GM12878 (cell line): ENCODE data around the gene NBEA. TPM values are rescaled to one million over a fixed set of nuclear protein-coding genes. Genes with fewer than 3 reads are reported as not detected.

Source experiments
- ATAC-seq: fragments of 200-7000 bp; cut with Tn5 transposase; 3 replicates; pipeline ENCODE4 v1.9.1; 2020; ENCODE audit warnings: mild to moderate bottlenecking, moderate library complexity
- BruUV-seq: library from RNA; stranded (reverse); fragments of 400-500 nt; replicated peaks from 2 replicates; lab custom pipeline; 2021; lab: Mats Ljungman, UMichigan
- CTCF ChIA-PET: fragments of 300-600 bp; sonication (Branson Sonifier 250); formaldehyde crosslinking; extraction: SDS; loops from one replicate; lab custom pipeline; 2021; ENCODE audit warnings: inconsistent platforms; lab: Yijun Ruan, JAX
- POLR2A ChIA-PET: fragments of 350-600 bp; formaldehyde crosslinking; extraction: SDS; loops from one replicate; lab custom pipeline; 2021; ENCODE audit warnings: inconsistent platforms; lab: Charles Lee
- RAD21 ChIA-PET: fragments of 300-600 bp; sonication (Branson Sonifier 250); formaldehyde crosslinking; loops from one replicate; lab custom pipeline; 2023; ENCODE audit warnings: antibody characterized with exemption; ENCODE audit not compliant: unreplicated experiment; lab: Charles Lee
- SMC1A ChIA-PET: fragments of 300-600 bp; sonication (Branson Sonifier 250); formaldehyde crosslinking; loops from one replicate; lab custom pipeline; 2023; ENCODE audit not compliant: unreplicated experiment, uncharacterized antibody; lab: Charles Lee
- DNase-seq: peaks from one replicate; pipeline ENCODE4 v3.0.0-alpha.2; 2011; ENCODE audit warnings: low read depth, low spot score
- FAIRE-seq: peaks from 3 replicates; lab custom pipeline; 2011; peaks lifted over from hg19 to GRCh38; lab: Jason Lieb, UNC
- H2AFZ ChIP-seq: 2 replicates; pipeline ENCODE4 v1.6.0; 2011; ENCODE audit warnings: low read depth, low read length, control low read depth; ENCODE audit not compliant: control insufficient read depth
- H3K27ac ChIP-seq: 2 replicates; pipeline ENCODE4 v1.5.1; 2011; ENCODE audit warnings: control low read depth; ENCODE audit not compliant: control insufficient read depth, insufficient read depth
- H3K27me3 ChIP-seq, 2 experiments: replicated peaks in 1 of 2; 2 replicates each; pipeline versions ENCODE4 v1.6.0 to v1.6.1; 2011; ENCODE audit warnings: low read length in 1 of 2; ENCODE audit not compliant: control insufficient read depth in 2 of 2, insufficient read depth in 2 of 2
- H3K36me3 ChIP-seq, 2 experiments: 2 replicates each; pipeline ENCODE4 v1.5.1; 2011; ENCODE audit warnings: low read length in 1 of 2; ENCODE audit not compliant: control insufficient read depth in 2 of 2, insufficient read depth in 2 of 2
- H3K4me1 ChIP-seq: 2 replicates; pipeline ENCODE4 v1.6.1; 2011; ENCODE audit warnings: mild to moderate bottlenecking, low read length, moderate library complexity, mixed read lengths; ENCODE audit not compliant: control insufficient read depth, insufficient read depth
- H3K4me2 ChIP-seq: 2 replicates; pipeline ENCODE4 v1.6.0; 2011; ENCODE audit warnings: control low read depth; ENCODE audit not compliant: control insufficient read depth, insufficient read depth
- H3K4me3 ChIP-seq: fragments of 200-600 bp; sonication (generic); 2 replicates; pipeline ENCODE4 v1.5.1; 2016
- H3K79me2 ChIP-seq: 2 replicates; pipeline ENCODE4 v1.6.0; 2011; ENCODE audit warnings: low read length; ENCODE audit not compliant: control insufficient read depth, insufficient read depth
- H3K9ac ChIP-seq: 2 replicates; pipeline ENCODE4 v1.8.0; 2011; ENCODE audit warnings: low read length, control low read depth, mixed read lengths; ENCODE audit not compliant: control insufficient read depth, insufficient read depth
- H3K9me3 ChIP-seq: replicated peaks from 3 replicates; pipeline ENCODE4 v1.5.1; 2011; ENCODE audit warnings: mild to moderate bottlenecking, low read length; ENCODE audit not compliant: control insufficient read depth, insufficient read depth
- H4K20me1 ChIP-seq: 2 replicates; pipeline ENCODE4 v1.6.0; 2011; ENCODE audit not compliant: control insufficient read depth, insufficient read depth
- NFYA ChIP-seq: IDR thresholded peaks from 2 replicates; pipeline ENCODE4 v1.6.1; 2011; ENCODE audit warnings: low read depth, mild to moderate bottlenecking, low read length, improper control_type of control experiment, borderline replicate concordance
- RBBP5 ChIP-seq: fragments of 200-600 bp; sonication (generic); conservative IDR thresholded peaks from 2 replicates; pipeline ENCODE4 v1.6.1; 2016
- YY1 ChIP-seq: IDR thresholded peaks from 2 replicates; pipeline ENCODE4 v1.6.1; 2011; ENCODE audit warnings: low read depth, mild to moderate bottlenecking, low read length
- ZNF24 ChIP-seq: fragments of 450-650 bp; IDR thresholded peaks from 2 replicates; pipeline ENCODE4 v1.6.1; 2017; ENCODE audit warnings: antibody characterized with exemption, mild to moderate bottlenecking
- ZZZ3 ChIP-seq: IDR thresholded peaks from 2 replicates; pipeline ENCODE4 v1.6.1; 2011; ENCODE audit warnings: low read depth; ENCODE audit not compliant: control insufficient read depth, insufficient read length
- in situ Hi-C: fragments of 300-500 bp; cut with MboI; formaldehyde crosslinking; loops from 9 replicates; pipeline ENCODE4 v1.14.3; 2018; ENCODE audit warnings: mixed read lengths
- intact Hi-C: fragments of 100-400 bp; cut with micrococcal nuclease; formaldehyde crosslinking; loops from one replicate; pipeline ENCODE4 v1.14.2; 2022; ENCODE audit not compliant: unreplicated experiment
- polyA plus RNA-seq, 11 experiments: library from polyadenylated mRNA; depleted of rRNA in 4 of 11; unstranded in 6 of 11; stranded (reverse) in 5 of 11; fragments of >200 nt; fragmentation: Nextera tagmentation in 4 of 11; fragmentation: Illumina TruSeq in 1 of 11; extraction: Ambion mirVana in 4 of 11; extraction: Trizol in 1 of 11; gene quantifications; 1 replicate in 1 of 11; 2 replicates in 10 of 11; pipeline versions ENCODE4 v1.2.1 to v1.2.3, GENCODE V29; 2011 to 2016; ENCODE audit warnings: inconsistent platforms in 2 of 11, missing spikeins in 2 of 11, low read depth in 1 of 11
- total RNA-seq, 4 experiments: library from RNA; depleted of rRNA in 3 of 4; stranded (reverse); fragments of >200 nt in 3 of 4; fragmentation: Illumina TruSeq in 1 of 4; extraction: Trizol in 1 of 4; gene quantifications; 2 replicates each; pipeline versions ENCODE4 v1.2.1 to v1.2.3, GENCODE V29; 2013 to 2021
- TF ChIP-seq, protein P1 (sequence below): fragments of 450-650 bp; IDR thresholded peaks from 2 replicates; pipeline ENCODE4 v1.6.1; 2016; ENCODE audit warnings: mild to moderate bottlenecking
- TF ChIP-seq, protein P2 (sequence below): IDR thresholded peaks from 2 replicates; pipeline ENCODE4 v1.6.1; 2012; ENCODE audit warnings: low read depth, low read length, improper control_type of control experiment

Gene NBEA
- total and polyA plus RNA-seq, 10 of the 15 experiments (the other 5 are each of a cell fraction or from before 2014, with no cell fraction given): 0.23 to 3.6 (median 0.55) TPM

DNA sequence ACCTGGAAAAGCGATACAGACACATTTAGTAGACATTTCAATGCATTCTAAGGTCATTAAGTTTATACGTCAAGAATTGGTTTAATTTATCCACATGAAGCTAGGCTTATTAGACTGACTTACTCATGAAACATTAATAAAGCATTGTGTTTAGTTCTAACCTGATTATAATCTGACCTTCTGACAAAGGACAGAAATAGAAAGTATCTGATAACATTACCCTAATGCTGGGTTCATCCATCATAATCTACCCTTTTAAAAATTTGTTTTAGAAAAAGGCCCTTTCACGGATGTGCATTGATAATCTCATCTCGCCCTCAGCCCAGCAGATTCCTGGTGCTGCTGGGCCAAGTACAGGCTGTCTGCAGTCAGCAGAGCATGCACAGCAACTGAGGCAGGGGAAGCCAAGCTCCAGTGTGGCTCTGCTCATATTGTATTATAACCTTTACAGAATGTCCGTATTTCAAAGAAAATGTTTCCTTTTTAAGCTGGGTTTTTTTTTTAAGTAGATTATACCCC, 676.6 kb downstream of the NBEA start (continued):
- TF ChIP-seq, protein P1, sequence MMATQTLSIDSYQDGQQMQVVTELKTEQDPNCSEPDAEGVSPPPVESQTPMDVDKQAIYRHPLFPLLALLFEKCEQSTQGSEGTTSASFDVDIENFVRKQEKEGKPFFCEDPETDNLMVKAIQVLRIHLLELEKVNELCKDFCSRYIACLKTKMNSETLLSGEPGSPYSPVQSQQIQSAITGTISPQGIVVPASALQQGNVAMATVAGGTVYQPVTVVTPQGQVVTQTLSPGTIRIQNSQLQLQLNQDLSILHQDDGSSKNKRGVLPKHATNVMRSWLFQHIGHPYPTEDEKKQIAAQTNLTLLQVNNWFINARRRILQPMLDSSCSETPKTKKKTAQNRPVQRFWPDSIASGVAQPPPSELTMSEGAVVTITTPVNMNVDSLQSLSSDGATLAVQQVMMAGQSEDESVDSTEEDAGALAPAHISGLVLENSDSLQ: no peak
- no peak for TF ChIP-seq YY1

DNA sequence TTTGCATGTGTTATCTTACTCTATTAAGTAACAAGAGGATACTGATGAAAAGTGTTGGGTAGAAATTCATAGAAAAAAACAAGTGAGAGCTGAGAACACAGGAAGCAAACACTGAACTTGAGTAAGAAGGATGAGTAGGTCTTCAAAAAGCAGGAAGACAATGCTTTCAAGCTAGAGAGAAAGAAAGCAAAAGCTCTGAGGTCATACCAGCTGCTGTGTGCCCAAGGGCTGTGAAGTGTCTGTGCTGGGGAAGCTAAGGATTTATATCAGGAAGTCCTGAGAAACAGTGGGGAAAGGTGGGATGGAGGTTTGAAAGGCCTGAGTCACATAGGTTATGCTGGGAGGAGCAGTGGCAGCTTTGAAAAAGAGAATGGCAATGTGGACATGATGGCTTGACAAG, 679.9 kb downstream of the NBEA start:
- ATAC-seq: no peak

More for the DNA sequence above, 679.9 kb downstream of the NBEA start:
- Histone ChIP-seq H2AFZ (no peak overlapping the region), H3K79me2 (no peaks in the 10 kb centered on the region), H3K9ac (no peak overlapping the region), H3K27ac (no peak overlapping the region), H4K20me1 (no peaks in the 10 kb centered on the region), H3K4me3 (no peak overlapping the region), H3K4me2 (no peak overlapping the region), H3K9me3 (no peaks in the 10 kb centered on the region), H3K4me1 (no peaks in the 10 kb centered on the region), H3K27me3 (no peaks in the 10 kb centered on the region), H3K36me3 (no peaks in the 10 kb centered on the region)
- DNase-seq (no peak), FAIRE-seq (no peak)
- no TSS peak for BruUV-seq
- intact Hi-C loops: no loop called here
- TF ChIP-seq NFYA (no peak), RBBP5 (no peak), ZNF24 (no peak), ZZZ3 (no peak)
- TF ChIP-seq, protein P2, sequence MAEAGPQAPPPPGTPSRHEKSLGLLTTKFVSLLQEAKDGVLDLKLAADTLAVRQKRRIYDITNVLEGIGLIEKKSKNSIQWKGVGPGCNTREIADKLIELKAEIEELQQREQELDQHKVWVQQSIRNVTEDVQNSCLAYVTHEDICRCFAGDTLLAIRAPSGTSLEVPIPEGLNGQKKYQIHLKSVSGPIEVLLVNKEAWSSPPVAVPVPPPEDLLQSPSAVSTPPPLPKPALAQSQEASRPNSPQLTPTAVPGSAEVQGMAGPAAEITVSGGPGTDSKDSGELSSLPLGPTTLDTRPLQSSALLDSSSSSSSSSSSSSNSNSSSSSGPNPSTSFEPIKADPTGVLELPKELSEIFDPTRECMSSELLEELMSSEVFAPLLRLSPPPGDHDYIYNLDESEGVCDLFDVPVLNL: no peak
- in situ Hi-C loops: loop anchor here (10.0 kb wide), 1 partner anchor 163 kb away; no protein-coding TSS in a partner anchor
- POLR2A ChIA-PET: no interaction called here
- RAD21 ChIA-PET: no interaction called here
- CTCF ChIA-PET: interaction anchor here (0.9 to 2.1 kb wide), 3 partner anchors 9 to 167 kb away, joined by 3 to 12 read pairs (median 3); no protein-coding TSS in a partner anchor
- SMC1A ChIA-PET: interaction anchor here (1.2 kb wide), 1 partner anchor 10 kb away, joined by 3 read pairs; no protein-coding TSS in a partner anchor
